Placental pericyte (primary cell): Measurements from ENCODE around the gene XKR3. TPM values are rescaled to one million over a fixed set of nuclear protein-coding genes. Genes with fewer than 3 reads are reported as not detected.

ENCODE experiments used
- small RNA-seq: library from RNA; depleted of rRNA; stranded (forward); fragments of <200 nt; gene quantifications from one replicate; pipeline ENCODE3, GENCODE V24; 2012; ENCODE audit warnings: low replicate concordance
- total RNA-seq: library from RNA; depleted of rRNA; stranded (reverse); fragments of >200 nt; gene quantifications from 2 replicates; pipeline ENCODE4 v1.2.3, GENCODE V29; 2012

XKR3 gene
- total RNA-seq = not detected in 2 replicates

GRCh38 chr22:16824716-16825687 is at the start of gene XKR3:
Gene XKR3, minus strand, starts transcription at chr22:16825411. Its CDS starts 17,338 bp downstream, at chr22:16808073.

Small RNA genes lying within 50 kb of the gene (small RNA-seq; reads per million reads assigned to genes)
- not detected for gene GPM6BP3

Other genes starting within 250 kb of the XKR3 start
- not detected in 2 replicates for gene CCT8L2, start 232.6 kb downstream of the XKR3 start, total RNA-seq
- gene GAB4, start 182.8 kb upstream of the XKR3 start, total RNA-seq = not detected in 2 replicates